Type B pancreatic cell (in vitro differentiated cells): ENCODE measurements around the gene EFCAB7. TPM values are rescaled to one million over a fixed set of nuclear protein-coding genes. Genes with fewer than 3 reads are reported as not detected.

Experiments
- DNase-seq: peaks from one replicate; pipeline ENCODE4 v3.0.0; 2021; ENCODE audit warnings: mixed read lengths; ENCODE audit not compliant: unreplicated experiment; ENCODE audit errors: extremely low spot score
- H3K27ac Mint-ChIP-seq: 2 replicates; pipeline ENCODE4 v1.8.0; 2021; ENCODE audit warnings: mild to moderate bottlenecking, mixed read lengths
- H3K27me3 Mint-ChIP-seq: 2 replicates; pipeline ENCODE4 v1.8.0; 2021; ENCODE audit warnings: mixed read lengths
- H3K36me3 Mint-ChIP-seq: 2 replicates; pipeline ENCODE4 v1.8.0; 2021; ENCODE audit warnings: mixed read lengths
- H3K4me1 Mint-ChIP-seq: one replicate; pipeline ENCODE4 v1.8.0; 2021; ENCODE audit warnings: mixed read lengths; ENCODE audit not compliant: unreplicated experiment
- H3K4me3 Mint-ChIP-seq: 2 replicates; pipeline ENCODE4 v1.8.0; 2021; ENCODE audit warnings: mild to moderate bottlenecking, mixed read lengths
- H3K9me3 Mint-ChIP-seq: 2 replicates; pipeline ENCODE4 v1.8.0; 2021; ENCODE audit warnings: mixed read lengths
- total RNA-seq: library from RNA; stranded (reverse); gene quantifications from 2 replicates; pipeline ENCODE4 v1.2.1, GENCODE V29; 2021; ENCODE audit warnings: low replicate concordance
- TF ChIP-seq, protein P1 (sequence below): fragments of 200-600 bp; sonication (generic); conservative IDR thresholded peaks from 2 replicates; pipeline ENCODE4 v1.5.0; 2021; ENCODE audit warnings: antibody characterized with exemption, mild to moderate bottlenecking

EFCAB7 gene
- total RNA-seq, 1 donor from 2014 or later, result 10.2 TPM

DNA sequence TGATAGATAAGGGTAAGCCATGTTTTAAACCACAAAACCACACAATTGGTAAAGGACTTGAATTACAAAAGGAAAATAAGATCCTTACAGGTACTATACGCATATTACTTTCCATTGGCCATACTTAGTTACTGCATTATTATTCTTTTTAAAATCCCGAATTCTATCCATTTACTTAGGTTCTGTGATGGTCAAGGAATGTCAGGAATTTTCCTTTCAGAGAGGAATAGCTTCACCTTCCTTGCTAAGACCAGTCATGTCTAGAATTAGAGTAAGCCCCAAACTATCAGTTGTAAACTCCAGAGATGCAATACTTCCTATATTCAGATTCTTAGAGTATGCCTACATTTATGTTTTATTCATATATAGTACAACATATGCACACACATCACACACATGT, 13.7 kb downstream of the EFCAB7 start:
- H3K9me3 Mint-ChIP-seq, result no peaks in the 10 kb centered on the region
- H3K27me3 Mint-ChIP-seq, result no peaks in the 10 kb centered on the region
- H3K4me3 Mint-ChIP-seq, result no peak overlapping the region
- TF ChIP-seq, protein P1, sequence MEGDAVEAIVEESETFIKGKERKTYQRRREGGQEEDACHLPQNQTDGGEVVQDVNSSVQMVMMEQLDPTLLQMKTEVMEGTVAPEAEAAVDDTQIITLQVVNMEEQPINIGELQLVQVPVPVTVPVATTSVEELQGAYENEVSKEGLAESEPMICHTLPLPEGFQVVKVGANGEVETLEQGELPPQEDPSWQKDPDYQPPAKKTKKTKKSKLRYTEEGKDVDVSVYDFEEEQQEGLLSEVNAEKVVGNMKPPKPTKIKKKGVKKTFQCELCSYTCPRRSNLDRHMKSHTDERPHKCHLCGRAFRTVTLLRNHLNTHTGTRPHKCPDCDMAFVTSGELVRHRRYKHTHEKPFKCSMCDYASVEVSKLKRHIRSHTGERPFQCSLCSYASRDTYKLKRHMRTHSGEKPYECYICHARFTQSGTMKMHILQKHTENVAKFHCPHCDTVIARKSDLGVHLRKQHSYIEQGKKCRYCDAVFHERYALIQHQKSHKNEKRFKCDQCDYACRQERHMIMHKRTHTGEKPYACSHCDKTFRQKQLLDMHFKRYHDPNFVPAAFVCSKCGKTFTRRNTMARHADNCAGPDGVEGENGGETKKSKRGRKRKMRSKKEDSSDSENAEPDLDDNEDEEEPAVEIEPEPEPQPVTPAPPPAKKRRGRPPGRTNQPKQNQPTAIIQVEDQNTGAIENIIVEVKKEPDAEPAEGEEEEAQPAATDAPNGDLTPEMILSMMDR, result no peak
- no peaks in the 10 kb centered on the region for H3K36me3 Mint-ChIP-seq
- H3K27ac Mint-ChIP-seq, result no peak overlapping the region
- no peaks in the 10 kb centered on the region for H3K4me1 Mint-ChIP-seq
- DNase-seq, result no peak

DNA sequence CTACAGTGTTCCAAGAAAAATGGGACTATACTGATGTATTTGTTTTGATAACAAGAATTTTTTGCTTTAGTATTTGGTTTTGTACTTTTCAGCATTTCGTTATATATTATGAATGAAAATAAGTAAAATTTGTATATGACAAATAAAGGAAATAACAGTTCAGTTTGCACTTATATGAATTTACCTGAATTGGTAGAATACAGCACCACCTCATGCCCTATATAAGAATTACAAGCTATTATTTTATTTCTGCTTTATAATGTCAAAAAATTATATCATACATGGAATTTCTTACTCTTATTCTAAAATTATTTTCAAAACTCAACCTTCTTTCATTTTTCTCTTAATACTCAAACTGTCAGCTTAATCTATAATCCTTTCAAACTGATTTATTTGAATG, 14.6 kb downstream of the EFCAB7 start:
- DNase-seq, result no peak
- peaks cover 4% of the 10 kb centered on the region for H3K36me3 Mint-ChIP-seq
- H3K27ac Mint-ChIP-seq, result no peak overlapping the region
- no peak overlapping the region for H3K4me3 Mint-ChIP-seq
- TF ChIP-seq, protein P1, result peak; percentile 74
- H3K9me3 Mint-ChIP-seq, result no peaks in the 10 kb centered on the region
- no peaks in the 10 kb centered on the region for H3K27me3 Mint-ChIP-seq
- no peaks in the 10 kb centered on the region for H3K4me1 Mint-ChIP-seq

DNA sequence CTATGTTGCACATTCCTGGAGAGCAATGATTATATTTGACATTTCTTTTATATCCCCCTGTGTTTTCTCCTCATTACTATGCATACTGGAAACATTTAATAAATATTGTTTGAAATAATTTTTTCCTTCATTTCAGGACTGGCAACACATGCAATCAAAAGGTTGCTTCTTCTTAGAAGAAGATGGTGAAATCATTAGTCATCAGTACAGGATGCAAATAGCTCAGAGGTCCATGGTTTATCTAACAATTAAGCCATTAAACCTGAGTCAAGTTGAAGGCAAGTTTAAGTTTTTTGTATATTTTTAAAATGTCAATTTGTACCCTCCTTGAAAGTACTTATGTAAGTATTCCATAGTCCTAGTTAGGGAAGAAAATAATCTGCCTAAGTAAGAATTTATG, 22.5 kb downstream of the EFCAB7 start:
- H3K27me3 Mint-ChIP-seq, result no peaks in the 10 kb centered on the region
- no peak overlapping the region for H3K4me3 Mint-ChIP-seq
- TF ChIP-seq, protein P1, result no peak
- no peaks in the 10 kb centered on the region for H3K4me1 Mint-ChIP-seq
- no peaks in the 10 kb centered on the region for H3K9me3 Mint-ChIP-seq
- peaks cover 16% of the 10 kb centered on the region for H3K36me3 Mint-ChIP-seq
- H3K27ac Mint-ChIP-seq, result no peak overlapping the region
- no peak for DNase-seq

DNA sequence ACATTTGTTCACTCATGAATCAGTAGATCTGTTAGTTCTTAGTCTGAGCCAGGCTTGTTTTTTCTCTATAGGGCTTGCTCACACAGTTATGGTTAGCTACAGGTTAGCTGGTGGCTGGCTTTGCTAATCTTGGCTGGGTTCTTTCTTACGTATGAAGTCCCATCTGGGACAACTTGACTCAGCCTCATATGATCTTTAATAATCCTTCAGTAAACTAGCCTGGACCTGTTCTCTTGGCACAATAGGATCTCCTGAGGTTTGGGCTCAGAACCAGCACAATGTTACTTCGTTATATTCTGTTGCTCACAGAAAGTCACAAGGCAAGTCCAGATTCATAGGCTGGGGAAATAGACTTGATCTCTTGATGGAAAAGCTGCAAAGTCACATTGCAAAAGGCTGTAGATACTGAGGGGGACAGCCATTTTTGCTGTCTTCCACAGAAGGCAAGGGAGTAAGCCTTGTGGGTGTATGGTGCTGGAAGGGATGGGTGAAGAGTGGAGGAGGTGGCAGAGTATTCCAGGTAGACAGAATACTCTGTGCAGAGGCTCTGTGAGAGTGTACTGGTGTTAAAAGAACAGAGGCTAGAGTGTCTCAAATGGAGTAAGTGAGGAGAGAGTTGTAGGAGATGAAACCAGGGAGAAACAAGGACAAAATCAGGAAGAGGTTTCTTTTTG, 24.4 kb downstream of the EFCAB7 start:
- no peaks in the 10 kb centered on the region for H3K27me3 Mint-ChIP-seq
- no peak overlapping the region for H3K27ac Mint-ChIP-seq
- peaks cover 13% of the 10 kb centered on the region for H3K36me3 Mint-ChIP-seq
- H3K4me1 Mint-ChIP-seq, result no peaks in the 10 kb centered on the region
- H3K4me3 Mint-ChIP-seq, result no peak overlapping the region
- TF ChIP-seq, protein P1, result no peak
- no peak for DNase-seq
- no peaks in the 10 kb centered on the region for H3K9me3 Mint-ChIP-seq

DNA sequence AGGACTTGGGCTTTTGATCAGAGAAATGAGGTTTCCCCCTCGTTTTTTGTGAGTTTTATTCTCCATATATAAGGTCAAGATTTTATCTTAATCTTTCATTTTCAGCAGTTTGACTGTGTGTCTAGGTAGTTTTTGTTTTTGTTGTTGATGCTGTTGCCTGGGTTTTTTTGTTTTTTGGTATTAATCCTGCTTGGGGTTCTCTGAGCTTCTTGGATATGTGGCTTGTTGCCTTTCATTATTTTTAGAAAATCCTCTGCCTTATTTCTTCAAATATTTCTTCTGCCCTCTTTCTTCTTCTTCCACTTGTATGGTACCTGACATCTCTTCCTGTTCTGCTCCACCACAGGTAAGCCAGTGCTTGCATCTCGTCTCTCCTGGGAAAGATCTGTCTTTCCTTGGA, 25.0 kb downstream of the EFCAB7 start:
- H3K36me3 Mint-ChIP-seq, result peaks cover 10% of the 10 kb centered on the region
- no peaks in the 10 kb centered on the region for H3K4me1 Mint-ChIP-seq
- no peaks in the 10 kb centered on the region for H3K27me3 Mint-ChIP-seq
- no peaks in the 10 kb centered on the region for H3K9me3 Mint-ChIP-seq
- TF ChIP-seq, protein P1, result no peak
- H3K4me3 Mint-ChIP-seq, result no peak overlapping the region
- H3K27ac Mint-ChIP-seq, result no peak overlapping the region
- DNase-seq, result no peak
